HepG2 (cell line): Measurements from ENCODE around the gene CECR2. TPM values are rescaled to one million over a fixed set of nuclear protein-coding genes. Genes with fewer than 3 reads are reported as not detected.

Experiments used
- ATAC-seq: fragments of 200-7000 bp; cut with Tn5 transposase; 3 replicates; pipeline ENCODE4 v1.9.1; 2020; ENCODE audit warnings: mild to moderate bottlenecking, moderate library complexity
- BruUV-seq: library from RNA; stranded (reverse); fragments of 400-500 nt; replicated peaks from 2 replicates; lab custom pipeline; 2021; lab: Mats Ljungman, UMichigan
- CTCF ChIA-PET: fragments of 300-600 bp; formaldehyde crosslinking; extraction: SDS; loops from one replicate; lab custom pipeline; 2021; ENCODE audit warnings: low total read pairs, inconsistent platforms, low intra/inter-chr PET ratio; lab: Yijun Ruan, JAX
- POLR2A ChIA-PET: fragments of 350-600 bp; sonication (Branson Sonifier 250); formaldehyde crosslinking; loops from one replicate; lab custom pipeline; 2020; ENCODE audit warnings: antibody characterized with exemption, inconsistent platforms; lab: Yijun Ruan, JAX
- DNase-seq: peaks from one replicate; pipeline ENCODE4 v3.0.0-alpha.2; 2015; ENCODE audit warnings: low spot score
- FAIRE-seq: peaks from 3 replicates; lab custom pipeline; 2011; peaks lifted over from hg19 to GRCh38; lab: Jason Lieb, UNC
- H2AFZ ChIP-seq: one replicate; pipeline ENCODE4 v1.6.1; 2011; ENCODE audit warnings: low read length, inconsistent platforms
- H3K27ac ChIP-seq: fragments of 300-600 bp; 3 replicates; pipeline ENCODE4 v1.8.0; 2011; ENCODE audit warnings: mixed run types, mild to moderate bottlenecking, mixed read lengths, low read length, inconsistent platforms; ENCODE audit not compliant: insufficient read depth; ENCODE audit errors: extremely low read length
- H3K27me3 ChIP-seq, 2 experiments: fragments of 200-600 bp in 1 of 2; 2 replicates in 1 of 2; 3 replicates in 1 of 2; pipeline versions ENCODE4 v1.6.0 to v1.8.0; 2011; ENCODE audit warnings: low read length in 2 of 2, mild to moderate bottlenecking in 2 of 2, moderate library complexity in 2 of 2, inconsistent platforms in 1 of 2; ENCODE audit not compliant: insufficient read depth in 2 of 2, control insufficient read depth in 1 of 2
- H3K36me3 ChIP-seq, 2 experiments: fragments of 200-600 bp in 1 of 2; replicated peaks in 1 of 2; 2 replicates in 1 of 2; 3 replicates in 1 of 2; pipeline versions ENCODE4 v1.5.1 to v1.8.0; 2011; ENCODE audit warnings: low read length in 2 of 2, inconsistent platforms in 1 of 2; ENCODE audit not compliant: insufficient read depth in 2 of 2, control insufficient read depth in 1 of 2
- H3K4me1 ChIP-seq: 2 replicates; pipeline ENCODE4 v1.5.1; 2012; ENCODE audit warnings: low read length, inconsistent platforms; ENCODE audit not compliant: insufficient read depth
- H3K4me2 ChIP-seq: 2 replicates; pipeline ENCODE4 v1.6.0; 2011; ENCODE audit warnings: low read depth, low read length, inconsistent platforms
- H3K4me3 ChIP-seq, 3 experiments: fragments of 200-600 bp in 1 of 3; sonication (generic), shearing (Covaris generic) in 1 of 3; replicated peaks in 1 of 3; 2 replicates each; pipeline ENCODE4 v1.5.1; 2011 to 2016; ENCODE audit warnings: low read length in 3 of 3, inconsistent platforms in 2 of 3, low read depth in 2 of 3, mild to moderate bottlenecking in 2 of 3, control low read depth in 1 of 3, mixed read lengths in 1 of 3; ENCODE audit not compliant: insufficient read depth in 1 of 3
- H3K79me2 ChIP-seq: one replicate; pipeline ENCODE4 v1.6.1; 2011; ENCODE audit warnings: low read length, inconsistent platforms; ENCODE audit not compliant: insufficient read depth
- H3K9ac ChIP-seq: 2 replicates; pipeline ENCODE4 v1.6.0; 2011; ENCODE audit warnings: mild to moderate bottlenecking, low read depth, low read length, inconsistent platforms; ENCODE audit not compliant: insufficient read depth
- H3K9me3 ChIP-seq: 2 replicates; pipeline ENCODE4 v1.5.1; 2012; ENCODE audit warnings: mild to moderate bottlenecking, low read length
- H4K20me1 ChIP-seq: 2 replicates; pipeline ENCODE4 v1.6.0; 2011; ENCODE audit warnings: inconsistent platforms, mild to moderate bottlenecking, low read length, moderate library complexity; ENCODE audit not compliant: insufficient read depth
- ARID4A ChIP-seq: sonication (generic); formaldehyde crosslinking; IDR thresholded peaks from 2 replicates; pipeline ENCODE4 v1.5.0; 2020; ENCODE audit warnings: mild to moderate bottlenecking, missing genetic modification reagents, borderline replicate concordance
- GABPB1 ChIP-seq: IDR thresholded peaks from 2 replicates; pipeline ENCODE4 v1.6.1; 2016; ENCODE audit warnings: mild to moderate bottlenecking, missing genetic modification reagents, moderate library complexity, missing compliant biosample characterization
- IRX3 ChIP-seq: sonication (generic); formaldehyde crosslinking; IDR thresholded peaks from 2 replicates; pipeline ENCODE4 v1.8.1; 2023; ENCODE audit warnings: mild to moderate bottlenecking, low read depth, missing genetic modification reagents, borderline replicate concordance
- NBN ChIP-seq: fragments of 450-650 bp; conservative IDR thresholded peaks from 2 replicates; pipeline ENCODE4 v1.6.1; 2017
- NR2F6 ChIP-seq, 2 experiments: IDR thresholded peaks; 2 replicates each; pipeline ENCODE4 v1.6.1; 2016; ENCODE audit warnings: antibody characterized with exemption in 1 of 2, mild to moderate bottlenecking in 1 of 2
- RFX1 ChIP-seq: fragments of 450-650 bp; IDR thresholded peaks from 2 replicates; pipeline ENCODE4 v1.6.1; 2017
- TERF1 ChIP-seq: sonication (generic); formaldehyde crosslinking; IDR thresholded peaks from 2 replicates; pipeline ENCODE4 v1.8.0; 2022; ENCODE audit warnings: mild to moderate bottlenecking, missing genetic modification reagents, moderate library complexity
- TGIF2 ChIP-seq: IDR thresholded peaks from 2 replicates; pipeline ENCODE4 v1.6.1; 2016; ENCODE audit warnings: control low read depth, missing compliant biosample characterization
- TMF1 ChIP-seq: sonication (generic); formaldehyde crosslinking; IDR thresholded peaks from 2 replicates; pipeline ENCODE4 v1.8.1; 2022; ENCODE audit warnings: low read depth, missing genetic modification reagents
- ZNF354B ChIP-seq: sonication (generic); formaldehyde crosslinking; IDR thresholded peaks from 2 replicates; pipeline ENCODE4 v1.8.0; 2022; ENCODE audit warnings: mild to moderate bottlenecking, missing genetic modification reagents
- ZNF547 ChIP-seq: sonication (generic); formaldehyde crosslinking; IDR thresholded peaks from 2 replicates; pipeline ENCODE4 v1.5.1; 2020; ENCODE audit warnings: mild to moderate bottlenecking, missing genetic modification reagents
- ZNF574 ChIP-seq: sonication (generic); formaldehyde crosslinking; IDR thresholded peaks from 2 replicates; pipeline ENCODE4 v1.4.0; 2020; ENCODE audit warnings: missing genetic modification reagents
- ZNF660 ChIP-seq: sonication (generic); formaldehyde crosslinking; IDR thresholded peaks from 2 replicates; pipeline ENCODE4 v1.5.1; 2020; ENCODE audit warnings: mild to moderate bottlenecking, low read depth, missing genetic modification reagents, borderline replicate concordance
- whole genome bisulfite sequencing: methylation state at CpG from one replicate; pipeline ENCODE4 v1.1.6; 2017; ENCODE audit warnings: low lambda C conversion rate; 5-methylcytosine and 5-hydroxymethylcytosine counted together
- in situ Hi-C: cut with HindIII; loops from 2 replicates; pipeline ENCODE4 v1.10.0; 2017; ENCODE audit warnings: low pct_unique_long_range_greater_than_20kb; ENCODE audit not compliant: extremely low pct_ligation_motif_present
- intact Hi-C: fragments of 100-400 bp; cut with micrococcal nuclease; formaldehyde crosslinking; loops from one replicate; pipeline ENCODE4 v1.10.0; 2022; ENCODE audit not compliant: unreplicated experiment
- polyA plus RNA-seq, 8 experiments: library from polyadenylated mRNA; depleted of rRNA in 3 of 8; stranded (reverse) in 7 of 8; unstranded in 1 of 8; fragments of >200 nt; fragmentation: Illumina TruSeq in 4 of 8; extraction: Trizol in 4 of 8; gene quantifications; 2 replicates each; pipeline versions ENCODE4 v1.2.1 to v1.2.3, GENCODE V29; 2011 to 2016; ENCODE audit warnings: low read depth in 4 of 8, missing spikeins in 1 of 8, mixed read lengths in 1 of 8; ENCODE audit not compliant: insufficient read depth in 1 of 8
- total RNA-seq, 5 experiments: library from RNA; depleted of rRNA; stranded (reverse); fragments of >200 nt; fragmentation: Illumina TruSeq; extraction: Trizol; gene quantifications; 2 replicates each; pipeline ENCODE4 v1.2.3, GENCODE V29; 2016; ENCODE audit warnings: low read depth in 1 of 5
- TF ChIP-seq, protein P1 (sequence below): sonication (generic); formaldehyde crosslinking; IDR thresholded peaks from 2 replicates; pipeline ENCODE4 v1.4.0; 2020; ENCODE audit warnings: missing genetic modification reagents, borderline replicate concordance

Gene CECR2
- total and polyA plus RNA-seq, 2 of the 13 experiments (the other 11 are each of a cell fraction or from before 2014, with no cell fraction given) = not detected

- peaks cover 31% of the 10 kb centered on the region for H3K4me1 ChIP-seq
- H3K27me3 ChIP-seq = no peaks in the 10 kb centered on the region
- no peaks in the 10 kb centered on the region for H3K9me3 ChIP-seq
- in situ Hi-C loops (no loop called here), intact Hi-C loops (loop anchor here (5.0 kb wide), 1 partner anchor 213 kb away; the partner anchor contains the start of gene CECR2)
- H3K9ac ChIP-seq = peak overlapping the region; percentile 39; the same call in 1 of the 2 replicates
- CTCF ChIA-PET = no interaction called here
- H3K36me3 ChIP-seq = no peaks in the 10 kb centered on the region
- peak; percentile 60 for FAIRE-seq
- no peaks in the 10 kb centered on the region for H4K20me1 ChIP-seq
- ATAC-seq = peak; percentile 93
- peak overlapping the region; percentile 5 to 51 (median 8); a peak in 3 of 6 replicates for H3K4me3 ChIP-seq
- peak; percentile 41 for DNase-seq
- POLR2A ChIA-PET = interaction anchor here (1.6 kb wide), 1 partner anchor 59 kb away, joined by 3 read pairs; no protein-coding TSS in a partner anchor
- H2AFZ ChIP-seq = peak overlapping the region; percentile 83
- H3K27ac ChIP-seq = no peak overlapping the region
- 11% methylated on average over 10 of the region's 15 CpGs for WGBS
- H3K4me2 ChIP-seq = peak overlapping the region; percentile 76
- no TSS peak for BruUV-seq
- no peaks in the 10 kb centered on the region for H3K79me2 ChIP-seq
- TF ChIP-seq ZNF660 (CRISPR knock-in tag) (no peak), ZNF547 (no peak), TMF1 (CRISPR knock-in tag) (no peak), NBN (no peak), NR2F6 (IDR thresholded peaks at IDR 0.05) (no peak), NR2F6 (CRISPR knock-in tag; IDR thresholded peaks at IDR 0.05) (peak; percentile 47; the same call in 1 of the 2 replicates), IRX3 (CRISPR knock-in tag) (no peak), ZNF574 (peak; percentile 94), ZNF354B (CRISPR knock-in tag) (no peak), ARID4A (CRISPR knock-in tag) (peak; percentile 31; the same call in 1 of the 2 replicates), GABPB1 (CRISPR knock-in tag) (no peak; the same call in 1 of the 2 replicates), TERF1 (CRISPR knock-in tag) (no peak), TGIF2 (no peak), RFX1 (no peak)
- TF ChIP-seq, protein P1, sequence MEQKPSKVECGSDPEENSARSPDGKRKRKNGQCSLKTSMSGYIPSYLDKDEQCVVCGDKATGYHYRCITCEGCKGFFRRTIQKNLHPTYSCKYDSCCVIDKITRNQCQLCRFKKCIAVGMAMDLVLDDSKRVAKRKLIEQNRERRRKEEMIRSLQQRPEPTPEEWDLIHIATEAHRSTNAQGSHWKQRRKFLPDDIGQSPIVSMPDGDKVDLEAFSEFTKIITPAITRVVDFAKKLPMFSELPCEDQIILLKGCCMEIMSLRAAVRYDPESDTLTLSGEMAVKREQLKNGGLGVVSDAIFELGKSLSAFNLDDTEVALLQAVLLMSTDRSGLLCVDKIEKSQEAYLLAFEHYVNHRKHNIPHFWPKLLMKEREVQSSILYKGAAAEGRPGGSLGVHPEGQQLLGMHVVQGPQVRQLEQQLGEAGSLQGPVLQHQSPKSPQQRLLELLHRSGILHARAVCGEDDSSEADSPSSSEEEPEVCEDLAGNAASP (CRISPR knock-in tag) = peak; percentile 41; the same call in 1 of the 2 replicates
Observed at GRCh38 chr22:17580441-17581031, 211.3 kb downstream of the CECR2 start.
